GM12873 (cell line): Measurements from ENCODE around the gene TNFAIP8L3.

ENCODE experiments used
- TF ChIP-seq, protein P1 (sequence below): IDR thresholded peaks from 2 replicates; pipeline ENCODE4 v1.5.1; 2012; ENCODE audit warnings: low read depth, mild to moderate bottlenecking, moderate library complexity, low read length, control low read depth; ENCODE audit not compliant: insufficient read depth; ENCODE audit errors: missing control alignments

The TNFAIP8L3 gene

DNA sequence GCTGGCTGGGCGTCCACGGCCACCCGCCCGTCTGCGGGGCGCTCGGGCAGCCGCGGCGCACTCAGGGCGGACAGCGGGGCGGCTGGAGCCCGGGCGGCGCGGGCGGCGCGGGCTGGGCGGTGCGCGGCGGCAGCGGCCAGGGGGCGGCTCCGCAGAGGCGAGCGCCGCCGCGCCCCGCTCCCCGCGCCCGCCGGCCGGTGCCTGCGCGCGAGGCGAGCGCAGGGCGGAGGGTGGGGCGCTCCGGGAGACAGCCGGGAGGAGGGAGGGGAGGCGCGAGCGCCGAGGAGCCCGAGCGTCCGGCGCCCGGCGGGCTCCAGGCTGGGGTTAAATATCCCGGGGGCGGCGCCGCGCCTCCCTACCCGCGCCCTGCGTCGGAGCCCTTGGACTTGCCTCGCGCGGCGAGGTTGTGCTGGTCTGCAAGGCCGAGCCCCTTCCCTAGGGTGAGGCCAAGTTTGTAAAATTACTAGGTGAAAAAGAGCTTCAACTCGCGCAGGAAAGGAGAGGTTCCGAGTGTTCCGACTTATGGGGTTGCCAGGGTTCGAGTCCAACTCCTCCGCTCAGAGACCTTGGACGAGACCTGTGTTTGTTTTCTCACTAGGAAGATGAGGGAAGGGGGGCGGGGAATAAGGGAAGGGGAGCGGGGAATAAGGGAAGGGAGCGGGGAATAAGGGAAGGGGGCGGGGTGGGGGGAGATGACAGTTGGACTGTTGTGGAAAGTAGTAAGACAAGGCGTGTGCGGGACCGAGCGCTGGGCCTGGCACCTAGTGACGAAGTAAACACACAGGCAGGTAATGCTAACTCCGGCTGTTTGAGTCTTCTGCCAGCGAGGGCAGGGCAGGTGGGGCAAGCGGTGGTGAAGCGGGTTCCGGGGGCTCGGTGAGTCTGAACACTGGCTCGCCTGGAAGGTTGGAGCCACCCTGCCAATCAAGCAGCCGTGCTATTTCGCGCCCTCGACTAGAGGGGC lies at the start of gene TNFAIP8L3:
TNFAIP8L3 (minus strand) TSS at position 301 of the 964 bp plus-strand sequence. CDS start 311 bp downstream, outside the sequence.
- TF ChIP-seq, protein P1, sequence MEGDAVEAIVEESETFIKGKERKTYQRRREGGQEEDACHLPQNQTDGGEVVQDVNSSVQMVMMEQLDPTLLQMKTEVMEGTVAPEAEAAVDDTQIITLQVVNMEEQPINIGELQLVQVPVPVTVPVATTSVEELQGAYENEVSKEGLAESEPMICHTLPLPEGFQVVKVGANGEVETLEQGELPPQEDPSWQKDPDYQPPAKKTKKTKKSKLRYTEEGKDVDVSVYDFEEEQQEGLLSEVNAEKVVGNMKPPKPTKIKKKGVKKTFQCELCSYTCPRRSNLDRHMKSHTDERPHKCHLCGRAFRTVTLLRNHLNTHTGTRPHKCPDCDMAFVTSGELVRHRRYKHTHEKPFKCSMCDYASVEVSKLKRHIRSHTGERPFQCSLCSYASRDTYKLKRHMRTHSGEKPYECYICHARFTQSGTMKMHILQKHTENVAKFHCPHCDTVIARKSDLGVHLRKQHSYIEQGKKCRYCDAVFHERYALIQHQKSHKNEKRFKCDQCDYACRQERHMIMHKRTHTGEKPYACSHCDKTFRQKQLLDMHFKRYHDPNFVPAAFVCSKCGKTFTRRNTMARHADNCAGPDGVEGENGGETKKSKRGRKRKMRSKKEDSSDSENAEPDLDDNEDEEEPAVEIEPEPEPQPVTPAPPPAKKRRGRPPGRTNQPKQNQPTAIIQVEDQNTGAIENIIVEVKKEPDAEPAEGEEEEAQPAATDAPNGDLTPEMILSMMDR = no peak

DNA sequence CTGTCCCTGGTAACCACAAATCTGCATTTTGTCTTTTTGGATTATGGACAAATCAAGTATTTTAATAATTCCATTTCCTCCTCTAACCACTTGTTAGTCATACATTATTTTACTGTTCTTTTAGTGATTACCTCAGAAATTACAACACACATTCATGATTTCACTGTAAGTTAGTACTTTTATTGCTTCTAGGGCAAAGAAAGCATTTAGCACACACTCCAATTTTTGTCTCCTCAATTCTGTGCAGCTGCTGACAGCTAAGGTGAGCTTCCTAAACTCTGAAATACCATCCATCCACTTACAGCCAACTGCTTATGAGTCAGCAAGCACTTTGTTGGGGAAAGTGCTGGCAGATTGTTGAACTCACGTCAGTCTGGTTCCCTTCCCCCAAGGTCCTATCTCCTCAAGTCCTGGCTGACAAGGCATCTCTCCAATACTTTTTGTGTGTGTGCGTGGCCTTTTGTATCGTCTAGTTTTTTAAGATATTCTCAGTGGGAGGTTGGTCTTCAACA lies 49.4 kb upstream of the TNFAIP8L3 start:
- TF ChIP-seq, protein P1 = no peak

DNA sequence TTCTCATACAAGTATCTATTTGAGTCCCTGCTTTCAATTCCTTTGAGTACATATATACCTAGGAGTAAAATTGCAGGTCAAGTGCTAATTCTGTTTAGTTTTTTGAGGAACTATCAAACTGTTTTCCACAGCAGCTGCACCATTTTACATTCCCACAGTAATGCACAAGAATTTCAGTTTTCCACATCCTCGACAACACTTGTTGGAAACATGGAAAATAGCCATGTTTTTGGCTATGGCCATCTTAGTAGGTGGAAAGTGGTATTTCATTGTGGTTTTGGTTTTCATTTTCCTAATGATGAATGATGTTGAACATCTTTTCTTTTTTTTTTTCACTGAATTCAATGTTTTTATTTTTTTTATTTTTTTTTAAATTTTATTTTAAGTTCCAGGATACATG lies 44.4 kb upstream of the TNFAIP8L3 start:
- TF ChIP-seq, protein P1 = no peak

DNA sequence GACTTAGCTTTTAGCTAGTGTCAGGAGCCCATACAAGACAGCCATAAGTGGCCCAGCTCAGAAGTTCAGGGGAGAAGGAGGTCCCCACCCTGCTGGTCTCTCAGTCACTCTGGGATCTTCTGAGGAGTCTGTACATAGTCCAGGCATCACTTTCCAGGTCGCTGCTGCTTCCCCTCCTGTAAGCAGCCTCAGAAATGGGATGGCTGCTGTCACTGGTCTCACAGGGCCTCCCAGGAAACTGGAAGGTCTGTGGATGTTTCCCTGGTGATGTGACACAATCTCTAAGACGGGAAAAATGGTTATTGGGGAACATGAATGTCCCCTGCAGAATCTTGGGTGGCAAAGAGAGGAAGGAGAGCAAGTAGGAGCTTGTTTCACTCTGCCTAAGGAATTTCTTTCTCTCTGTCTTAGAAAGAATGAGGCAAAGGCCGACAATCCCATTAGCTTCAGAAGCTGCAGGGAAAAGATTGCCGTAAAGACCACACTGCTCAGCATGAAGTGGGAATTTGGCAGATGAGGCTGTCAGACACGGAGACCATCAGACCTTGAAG lies 43.2 kb upstream of the TNFAIP8L3 start:
- TF ChIP-seq, protein P1 = no peak

DNA sequence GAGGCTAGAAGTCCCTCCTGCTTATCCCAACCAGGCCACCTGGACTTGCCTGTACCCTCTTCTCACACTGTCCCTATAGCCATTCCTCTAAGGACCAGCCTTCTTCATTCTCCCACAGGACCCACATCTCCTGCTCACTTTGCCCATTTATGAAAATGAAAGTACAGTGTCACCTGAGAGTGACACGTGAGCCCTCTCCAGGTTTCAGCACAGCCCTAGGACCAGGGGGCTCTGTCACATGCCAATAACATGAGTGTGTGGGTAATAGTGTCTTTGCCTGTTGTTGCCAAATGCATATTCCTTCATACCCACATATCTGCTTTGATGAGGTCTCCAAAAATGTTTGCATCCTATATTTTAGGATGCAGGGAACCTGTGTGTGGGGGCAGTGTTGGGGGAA lies 42.3 kb upstream of the TNFAIP8L3 start:
- TF ChIP-seq, protein P1 = no peak

DNA sequence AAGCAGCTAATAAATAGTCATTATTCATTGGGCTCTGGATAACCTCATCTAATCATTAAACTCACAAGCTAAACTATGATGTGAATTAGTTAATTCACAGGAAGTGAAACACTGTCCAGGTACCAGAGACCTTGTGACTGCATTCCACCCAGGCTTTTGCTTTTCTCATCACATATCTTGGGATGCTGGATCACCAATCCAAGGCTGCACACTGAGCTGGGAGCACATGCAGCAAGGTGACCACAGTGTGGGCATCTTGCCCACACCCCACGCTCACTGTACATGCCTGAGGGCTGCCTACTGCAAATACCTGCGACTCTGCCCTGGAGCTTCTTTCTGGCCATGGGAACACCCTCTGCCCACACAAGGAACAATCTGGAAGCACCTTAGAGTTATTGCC lies 40.6 kb upstream of the TNFAIP8L3 start:
- TF ChIP-seq, protein P1 = no peak
